ENCODE measurements around the gene MGAT5. TPM values are rescaled to one million over a fixed set of nuclear protein-coding genes. Genes with fewer than 3 reads are reported as not detected.

The MGAT5 gene
- total and polyA plus RNA-seq, 2 donors: 17.0 to 49.4 TPM

DNA sequence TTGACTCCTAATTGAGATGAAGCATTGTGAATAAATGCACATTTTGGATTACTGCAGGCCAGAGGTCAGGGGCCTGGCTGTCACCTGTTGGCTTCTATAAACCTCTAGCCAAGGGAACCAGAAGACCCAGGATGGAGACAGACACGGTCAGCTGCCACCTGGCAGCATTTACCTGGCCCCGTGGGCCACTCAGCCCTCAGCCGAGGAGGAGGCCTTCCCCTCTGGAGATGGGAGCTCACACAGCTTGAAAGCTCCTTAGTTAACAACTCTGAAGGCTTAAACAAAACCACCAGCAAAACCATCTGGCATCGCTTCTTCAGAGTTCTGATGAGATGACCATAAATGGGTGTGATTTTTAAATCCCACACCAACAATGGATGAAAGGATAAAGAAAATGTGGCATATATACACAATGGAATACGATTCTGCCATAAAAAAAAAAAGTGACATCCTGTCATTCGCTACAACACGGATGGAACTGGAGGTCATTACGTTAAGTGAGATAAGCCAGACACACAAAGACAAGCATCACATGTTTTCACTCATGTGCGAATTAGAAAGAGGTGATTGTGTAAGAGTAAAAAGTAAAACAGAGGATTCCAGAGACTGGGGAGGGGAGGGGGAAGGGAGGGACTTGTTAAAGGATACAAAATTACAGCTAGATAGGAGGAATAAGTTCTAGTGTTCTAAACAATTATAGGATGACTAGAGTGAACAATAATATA, 246.5 kb downstream of the MGAT5 start:
- Histone ChIP-seq H3K4me1 (ENCODE audit: insufficient read depth) (no peaks in the 10 kb centered on the region), H3K36me3 (ENCODE audit: insufficient read depth) (no peaks in the 10 kb centered on the region), H3K4me3 (ENCODE audit: low read depth, low read length) (no peak overlapping the region), H3K27ac (ENCODE audit: low read depth) (no peak overlapping the region)
- DNase-seq (ENCODE audit: extremely low spot score): no peak
- 45% methylated on average over 9 of the region's 9 CpGs for WGBS

DNA sequence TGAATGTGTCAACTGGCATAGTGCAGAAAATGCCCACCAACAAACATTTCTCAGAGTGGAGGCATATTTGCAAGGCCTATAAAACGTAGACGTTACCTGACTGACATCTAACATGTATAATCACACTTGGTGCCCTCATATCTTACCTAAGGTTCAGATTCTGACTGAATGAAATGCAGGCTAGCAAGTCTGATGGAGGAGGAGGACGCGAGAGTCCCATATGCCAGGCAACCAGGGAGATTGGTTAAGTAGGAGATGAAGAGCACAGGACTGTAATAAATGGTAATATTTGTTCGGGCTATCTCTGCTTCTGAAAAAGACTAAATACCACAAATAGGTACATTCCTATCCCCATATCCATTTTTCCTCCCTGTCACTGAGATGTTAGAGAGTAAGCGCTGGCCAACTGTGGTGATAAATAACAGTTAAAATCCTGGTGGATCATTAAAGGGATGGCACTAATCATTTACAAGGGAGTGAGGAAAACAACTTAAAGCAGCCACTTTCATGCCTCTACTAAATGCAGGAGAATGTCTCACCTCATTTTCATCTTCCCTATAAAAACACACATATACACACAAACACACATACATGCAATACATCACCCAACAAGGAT, 247.7 kb downstream of the MGAT5 start:
- Histone ChIP-seq H3K36me3 (ENCODE audit: insufficient read depth) (no peaks in the 10 kb centered on the region), H3K4me1 (ENCODE audit: insufficient read depth) (no peaks in the 10 kb centered on the region), H3K27ac (ENCODE audit: low read depth) (no peak overlapping the region), H3K4me3 (ENCODE audit: low read depth, low read length) (no peak overlapping the region)
- 75% methylated on average over 6 of the region's 6 CpGs for WGBS
- no peak for DNase-seq (ENCODE audit: extremely low spot score)

DNA sequence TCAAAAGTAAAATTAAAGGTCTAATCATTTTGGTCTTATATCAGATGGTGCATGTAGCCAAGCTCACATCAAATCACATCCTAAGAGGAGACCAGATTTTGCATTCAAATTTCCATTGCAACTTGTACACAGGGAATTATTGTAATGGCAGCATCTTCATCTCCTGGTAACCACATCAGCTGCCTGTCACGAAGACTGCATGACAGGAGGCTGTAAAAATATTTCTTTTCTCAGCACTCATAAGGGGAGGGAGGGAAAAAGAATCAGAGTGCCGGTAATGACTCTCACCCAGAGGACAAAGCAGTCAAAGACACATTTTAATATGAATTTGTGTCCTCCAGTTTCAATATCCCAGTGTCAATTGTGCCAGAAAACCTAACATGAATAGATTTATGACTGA, 248.2 kb downstream of the MGAT5 start:
- 44% methylated on average over 2 of the region's 2 CpGs for WGBS
- no peaks in the 10 kb centered on the region for H3K36me3 ChIP-seq (ENCODE audit: insufficient read depth)
- no peak overlapping the region for H3K4me3 ChIP-seq (ENCODE audit: low read depth, low read length)
- H3K4me1 ChIP-seq (ENCODE audit: insufficient read depth): no peaks in the 10 kb centered on the region
- no peak for DNase-seq (ENCODE audit: extremely low spot score)
- no peak overlapping the region for H3K27ac ChIP-seq (ENCODE audit: low read depth)

Small RNA genes within 50 kb of the gene (small RNA-seq; reads per million reads assigned to genes)
- not detected for gene RNA5SP104
